ENCODE measurements around the gene SDCBP2. TPM values are rescaled to one million over a fixed set of nuclear protein-coding genes. Genes with fewer than 3 reads are reported as not detected.

SDCBP2 gene
- total RNA-seq, 1 donor from 2014 or later = 2.9 TPM

DNA sequence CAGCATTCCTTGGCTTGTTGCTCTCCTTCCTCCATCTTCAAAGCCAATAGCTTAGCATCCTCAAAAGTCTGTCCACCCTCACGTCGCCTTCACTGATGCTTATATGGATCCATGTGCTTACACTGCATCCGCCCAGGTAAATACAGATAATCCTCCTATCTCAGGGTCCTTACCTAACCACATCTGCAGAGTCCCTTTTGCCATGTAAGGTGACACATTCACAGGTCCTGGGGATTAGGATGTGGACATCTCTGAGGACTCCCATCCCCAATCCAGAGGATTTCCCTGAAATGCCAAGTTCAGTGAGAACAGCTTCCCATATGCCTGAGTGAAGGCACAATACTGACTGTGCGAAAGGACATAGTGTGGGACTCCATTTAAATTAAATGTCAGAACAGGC, 38.5 kb upstream of the SDCBP2 start:
- no peaks in the 10 kb centered on the region for H3K27me3 Mint-ChIP-seq (ENCODE audit: low read depth)
- no peak for DNase-seq (ENCODE audit: low spot score in 2 of 2, unreplicated experiment in 2 of 2)
- TF ChIP-seq, protein P1, sequence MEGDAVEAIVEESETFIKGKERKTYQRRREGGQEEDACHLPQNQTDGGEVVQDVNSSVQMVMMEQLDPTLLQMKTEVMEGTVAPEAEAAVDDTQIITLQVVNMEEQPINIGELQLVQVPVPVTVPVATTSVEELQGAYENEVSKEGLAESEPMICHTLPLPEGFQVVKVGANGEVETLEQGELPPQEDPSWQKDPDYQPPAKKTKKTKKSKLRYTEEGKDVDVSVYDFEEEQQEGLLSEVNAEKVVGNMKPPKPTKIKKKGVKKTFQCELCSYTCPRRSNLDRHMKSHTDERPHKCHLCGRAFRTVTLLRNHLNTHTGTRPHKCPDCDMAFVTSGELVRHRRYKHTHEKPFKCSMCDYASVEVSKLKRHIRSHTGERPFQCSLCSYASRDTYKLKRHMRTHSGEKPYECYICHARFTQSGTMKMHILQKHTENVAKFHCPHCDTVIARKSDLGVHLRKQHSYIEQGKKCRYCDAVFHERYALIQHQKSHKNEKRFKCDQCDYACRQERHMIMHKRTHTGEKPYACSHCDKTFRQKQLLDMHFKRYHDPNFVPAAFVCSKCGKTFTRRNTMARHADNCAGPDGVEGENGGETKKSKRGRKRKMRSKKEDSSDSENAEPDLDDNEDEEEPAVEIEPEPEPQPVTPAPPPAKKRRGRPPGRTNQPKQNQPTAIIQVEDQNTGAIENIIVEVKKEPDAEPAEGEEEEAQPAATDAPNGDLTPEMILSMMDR (IDR thresholded peaks at IDR 0.05; ENCODE audit: unreplicated experiment) = no peak
- peaks cover 4% of the 10 kb centered on the region for H3K9me3 Mint-ChIP-seq
- peaks cover 32% of the 10 kb centered on the region for H3K36me3 Mint-ChIP-seq
- peaks cover 4% of the 10 kb centered on the region for H3K4me1 Mint-ChIP-seq
- no peak overlapping the region for H3K4me3 Mint-ChIP-seq
- H3K27ac Mint-ChIP-seq = no peak overlapping the region

DNA sequence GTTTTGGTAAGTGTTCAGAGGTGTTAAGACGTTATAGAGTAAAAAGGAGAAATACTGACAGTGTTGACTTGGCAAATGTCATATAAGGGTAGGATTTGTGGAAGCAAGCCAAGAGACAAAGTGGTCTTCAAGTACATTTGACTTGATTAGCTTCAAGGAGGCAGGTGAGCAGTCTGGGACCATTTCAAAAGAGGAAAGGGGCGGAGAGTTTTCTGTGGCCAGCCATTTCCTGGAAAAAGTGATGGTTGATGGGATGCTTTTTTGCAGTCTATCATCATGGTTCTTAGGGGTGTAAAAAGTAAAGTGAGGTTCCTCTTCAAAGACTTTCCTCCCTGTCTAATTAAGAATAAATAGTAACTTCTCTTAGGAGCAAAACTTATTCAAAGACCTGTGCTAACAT, 35.2 kb upstream of the SDCBP2 start:
- Mint-ChIP-seq H3K27ac (no peak overlapping the region), H3K9me3 (peaks cover 4% of the 10 kb centered on the region), H3K4me3 (no peak overlapping the region), H3K4me1 (peaks cover 4% of the 10 kb centered on the region), H3K27me3 (ENCODE audit: low read depth) (no peaks in the 10 kb centered on the region), H3K36me3 (peaks cover 49% of the 10 kb centered on the region)
- no peak for DNase-seq (ENCODE audit: low spot score in 2 of 2, unreplicated experiment in 2 of 2)
- TF ChIP-seq, protein P1 (IDR thresholded peaks at IDR 0.05; ENCODE audit: unreplicated experiment) = no peak

DNA sequence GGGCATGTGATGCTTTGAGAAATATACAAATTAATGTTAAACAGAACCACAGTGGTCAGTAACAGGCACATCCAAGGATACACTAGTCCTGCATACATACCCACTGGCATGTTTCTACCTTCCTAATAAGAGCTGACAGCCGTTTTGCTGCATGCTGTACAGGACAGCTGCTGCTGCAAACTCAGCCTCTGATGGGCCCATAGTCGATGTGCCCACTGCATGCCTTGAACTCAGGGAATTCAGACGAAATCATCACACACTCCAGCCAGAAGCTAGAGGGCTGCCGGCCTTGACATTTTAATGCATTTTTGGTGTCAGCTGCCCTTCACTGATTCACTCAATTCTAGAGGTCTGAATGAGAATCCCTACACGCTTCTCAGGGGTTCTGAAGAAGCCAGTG, 34.6 kb upstream of the SDCBP2 start:
- Mint-ChIP-seq H3K27me3 (ENCODE audit: low read depth) (no peaks in the 10 kb centered on the region), H3K36me3 (peaks cover 47% of the 10 kb centered on the region), H3K27ac (no peak overlapping the region), H3K4me3 (no peak overlapping the region), H3K9me3 (peaks cover 4% of the 10 kb centered on the region), H3K4me1 (peaks cover 2% of the 10 kb centered on the region)
- no peak for DNase-seq (ENCODE audit: low spot score in 2 of 2, unreplicated experiment in 2 of 2)
- TF ChIP-seq, protein P1 (IDR thresholded peaks at IDR 0.05; ENCODE audit: unreplicated experiment) = no peak

DNA sequence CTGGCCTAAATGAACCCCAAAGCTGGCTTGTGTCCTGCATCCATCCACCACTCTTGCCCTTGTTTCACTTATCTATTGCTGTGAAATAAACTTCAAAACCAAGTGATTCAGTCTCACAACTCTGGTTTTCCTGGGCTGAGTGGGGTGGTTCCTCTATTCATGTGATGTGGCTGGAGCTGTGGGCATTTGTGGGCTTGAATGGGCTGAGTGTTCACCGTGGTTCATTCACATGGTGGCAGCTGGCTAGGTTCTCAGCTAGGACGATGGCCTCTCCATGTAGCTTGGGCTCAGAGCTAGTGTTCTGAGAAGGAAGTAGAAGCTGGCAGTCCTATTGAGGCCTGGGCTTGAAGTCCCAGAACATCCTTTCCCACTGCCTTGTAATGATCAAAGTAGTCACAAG, 33.5 kb upstream of the SDCBP2 start:
- no peak overlapping the region for H3K4me3 Mint-ChIP-seq
- no peaks in the 10 kb centered on the region for H3K27me3 Mint-ChIP-seq (ENCODE audit: low read depth)
- H3K9me3 Mint-ChIP-seq = peaks cover 3% of the 10 kb centered on the region
- no peaks in the 10 kb centered on the region for H3K4me1 Mint-ChIP-seq
- TF ChIP-seq, protein P1 (IDR thresholded peaks at IDR 0.05; ENCODE audit: unreplicated experiment) = no peak
- no peak overlapping the region for H3K27ac Mint-ChIP-seq
- no peak for DNase-seq (ENCODE audit: low spot score in 2 of 2, unreplicated experiment in 2 of 2)
- peaks cover 41% of the 10 kb centered on the region for H3K36me3 Mint-ChIP-seq

DNA sequence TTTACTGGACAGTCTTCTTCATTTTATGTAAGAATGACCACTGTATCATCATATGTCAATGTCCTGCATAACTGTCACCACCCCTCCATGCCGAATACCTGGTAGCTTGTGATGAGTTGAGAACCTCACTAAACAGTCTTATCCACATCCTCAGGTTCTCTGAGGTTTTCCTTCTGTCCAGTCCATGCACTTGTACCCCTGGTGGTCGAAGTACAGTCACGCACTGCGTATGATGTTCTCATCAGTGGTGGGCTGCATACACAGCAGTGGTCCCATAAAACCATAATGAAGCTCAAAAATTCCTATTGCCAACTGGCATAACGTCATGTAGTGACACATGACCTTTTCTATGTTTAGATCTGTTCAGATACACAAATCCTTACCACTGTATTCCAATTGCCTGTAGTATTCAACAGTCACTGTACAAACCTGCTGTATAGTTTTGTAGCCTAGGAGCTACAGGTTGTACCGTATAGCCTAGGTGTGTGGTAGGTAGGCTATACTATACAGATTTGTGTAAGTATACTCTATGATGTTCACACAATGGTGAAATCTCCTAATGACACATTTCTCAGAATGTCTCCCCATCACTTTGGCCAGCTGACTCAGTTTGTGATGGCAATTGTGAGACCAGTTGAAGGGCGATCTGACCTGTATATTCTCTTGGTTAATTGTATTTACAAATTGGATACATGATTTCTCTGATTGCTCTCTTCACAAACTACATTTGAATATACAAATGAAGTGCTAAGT, 31.3 kb upstream of the SDCBP2 start:
- H3K4me3 Mint-ChIP-seq = no peak overlapping the region
- H3K27ac Mint-ChIP-seq = no peak overlapping the region
- H3K36me3 Mint-ChIP-seq = peaks cover 39% of the 10 kb centered on the region
- no peak for DNase-seq (ENCODE audit: low spot score in 2 of 2, unreplicated experiment in 2 of 2)
- H3K9me3 Mint-ChIP-seq = no peaks in the 10 kb centered on the region
- no peaks in the 10 kb centered on the region for H3K27me3 Mint-ChIP-seq (ENCODE audit: low read depth)
- no peaks in the 10 kb centered on the region for H3K4me1 Mint-ChIP-seq
- TF ChIP-seq, protein P1 (IDR thresholded peaks at IDR 0.05; ENCODE audit: unreplicated experiment) = no peak
